CD4-positive, alpha-beta T cell treated with Interleukin-17A for 1 hour (primary cell): ENCODE data around the gene STX5.
"Not testable (repeated sequence)": the region's sequence is repeated elsewhere in the genome, so short reads cannot be mapped to it uniquely, and the experiment has no call there.

Experiments
- DNase-seq: peaks from one replicate; pipeline ENCODE4 v3.0.0-alpha.2; 2020

Gene STX5, protein sequence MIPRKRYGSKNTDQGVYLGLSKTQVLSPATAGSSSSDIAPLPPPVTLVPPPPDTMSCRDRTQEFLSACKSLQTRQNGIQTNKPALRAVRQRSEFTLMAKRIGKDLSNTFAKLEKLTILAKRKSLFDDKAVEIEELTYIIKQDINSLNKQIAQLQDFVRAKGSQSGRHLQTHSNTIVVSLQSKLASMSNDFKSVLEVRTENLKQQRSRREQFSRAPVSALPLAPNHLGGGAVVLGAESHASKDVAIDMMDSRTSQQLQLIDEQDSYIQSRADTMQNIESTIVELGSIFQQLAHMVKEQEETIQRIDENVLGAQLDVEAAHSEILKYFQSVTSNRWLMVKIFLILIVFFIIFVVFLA

DNA sequence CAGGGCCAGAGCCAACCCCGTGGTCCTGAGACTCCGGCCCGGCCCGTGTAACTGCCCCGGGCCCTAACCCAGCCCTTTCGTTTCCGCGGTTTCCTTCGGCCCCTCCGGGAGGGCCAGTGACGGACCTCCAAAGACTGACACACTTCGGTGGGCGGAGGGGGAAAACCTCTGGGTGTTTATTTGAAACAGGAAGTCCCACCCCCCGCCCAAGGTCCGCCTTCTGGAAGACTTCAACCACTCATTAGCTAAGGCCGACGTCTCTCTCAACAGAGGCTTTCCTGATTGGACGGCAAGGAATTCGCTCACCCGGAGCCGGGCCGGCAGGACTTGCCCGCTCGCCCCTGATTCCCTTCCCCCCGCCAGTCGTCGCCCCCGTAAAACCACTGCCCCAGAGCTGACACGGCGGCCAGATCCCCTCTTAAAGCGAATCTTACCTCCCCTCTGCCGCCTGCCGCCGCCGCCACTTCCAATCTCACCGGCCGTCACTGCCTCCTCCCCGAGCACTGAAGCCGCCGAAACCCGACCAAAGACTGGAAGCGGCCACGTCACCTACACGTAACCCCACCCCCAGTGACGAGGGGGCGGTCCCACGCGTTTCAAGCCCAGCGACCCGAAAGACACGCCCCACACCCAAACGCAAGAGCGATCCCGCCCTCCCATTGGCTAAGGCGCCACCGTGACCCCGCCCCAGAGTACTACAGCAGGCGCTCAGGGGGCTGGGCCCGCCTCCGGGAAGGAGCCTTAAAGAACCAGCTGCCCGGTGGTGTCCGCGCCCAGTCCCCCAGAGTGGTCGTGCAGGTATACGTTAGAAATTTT lies at the start of gene STX5:
Gene STX5 (minus strand): TSS at position 532 of the 816 bp plus-strand sequence. CDS start 808 bp downstream, outside the sequence.
- DNase-seq, result peak; percentile 99

- peak; percentile 85 for DNase-seq
These were observed 49.1 kb upstream of the STX5 start, which contains the start of gene SLC3A2 for GRCh38 chr11:62880803-62881578. TSS of gene SLC3A2 (plus strand) at chr11:62880896. CDS start at chr11:62881024, 128 bp downstream.

DNA sequence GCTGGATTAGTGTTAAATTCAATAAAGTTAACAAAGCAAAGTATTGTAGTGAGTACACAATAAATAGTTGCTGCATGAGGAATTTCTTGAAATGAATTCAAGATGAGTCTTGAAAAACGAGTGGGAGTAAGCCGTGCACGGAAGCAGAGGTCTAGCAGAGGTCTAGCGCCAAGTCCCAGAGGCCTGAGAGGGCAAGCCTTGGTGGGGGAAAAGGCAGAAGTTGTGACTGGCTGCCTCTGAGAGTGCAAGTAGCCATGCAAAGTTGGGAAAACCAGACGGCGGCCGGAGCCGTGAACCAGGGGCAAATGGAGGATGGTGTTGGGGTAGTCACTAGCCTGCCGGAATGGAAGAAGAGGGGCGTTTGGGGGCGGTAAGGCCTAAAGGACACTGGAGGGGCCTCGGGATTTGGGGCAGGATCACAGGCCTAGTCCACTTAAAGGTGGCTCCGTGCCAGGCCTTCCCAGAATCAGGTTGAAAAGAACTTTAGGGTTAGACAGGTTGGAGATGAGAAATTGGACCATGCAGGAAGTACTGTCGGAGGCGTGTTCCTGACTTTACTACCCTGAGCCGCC lies 48.5 kb upstream of the STX5 start:
- no peak for DNase-seq

DNA sequence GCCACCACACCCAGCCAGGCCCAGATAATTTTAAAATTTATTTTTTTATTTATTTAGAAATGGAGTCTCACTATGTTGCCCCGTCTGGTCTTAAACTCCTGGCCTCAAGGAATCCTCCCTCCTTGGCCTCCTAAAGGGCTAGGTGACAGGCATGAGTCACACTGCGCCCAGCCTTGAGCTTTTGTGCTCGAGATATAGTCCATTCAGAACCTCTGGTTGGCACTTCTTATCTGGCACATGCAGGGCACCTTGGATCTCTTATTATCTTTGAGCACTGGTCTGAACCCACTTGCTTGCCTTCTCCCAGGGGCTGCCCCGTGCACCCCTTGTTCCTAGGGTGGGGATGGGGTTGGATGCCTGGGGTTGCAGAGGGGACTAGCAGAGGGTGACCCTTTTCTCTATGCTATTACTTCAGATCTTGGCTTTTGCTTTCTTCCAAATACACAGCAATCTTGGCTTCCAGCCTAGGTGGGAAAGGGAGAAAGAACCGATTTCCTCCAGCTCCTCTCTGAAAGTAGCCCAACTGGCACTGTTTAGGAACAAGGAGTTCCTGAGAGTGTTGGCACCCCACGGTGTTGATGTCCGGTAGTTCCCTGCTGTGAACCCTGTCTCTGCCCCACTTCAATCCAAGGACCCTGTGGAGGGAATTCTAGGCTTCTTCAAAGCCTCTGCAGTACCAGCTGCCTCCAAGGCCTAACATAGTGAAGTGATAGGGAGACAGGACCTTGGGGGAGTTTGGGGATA lies 47.6 kb upstream of the STX5 start:
- DNase-seq, result no peak

DNA sequence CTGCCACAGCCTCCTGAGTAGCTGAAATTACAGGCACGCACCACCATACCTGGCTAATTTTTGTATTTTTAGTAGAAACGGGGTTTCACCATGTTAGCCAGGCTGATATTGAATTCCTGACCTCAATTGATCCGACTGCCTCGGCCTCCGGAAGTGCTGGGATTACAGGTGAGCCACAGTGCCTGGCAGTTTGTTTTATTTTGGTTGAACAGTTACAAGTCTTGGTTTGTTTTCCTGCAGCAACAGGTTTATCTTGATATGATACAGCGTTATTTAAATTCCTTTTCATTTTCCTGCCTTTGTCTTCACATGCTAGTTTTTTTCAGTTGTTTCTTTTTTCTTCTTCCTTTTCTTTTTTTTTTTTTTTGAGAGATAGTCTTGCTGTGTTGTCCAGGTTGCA lies 44.9 kb upstream of the STX5 start:
- no peak for DNase-seq

GRCh38 chr11:62875698-62876478 lies 44.0 kb upstream of the STX5 start:
- no peak for DNase-seq

GRCh38 chr11:62874851-62875250 lies 43.0 kb upstream of the STX5 start:
- DNase-seq, result no peak

DNA sequence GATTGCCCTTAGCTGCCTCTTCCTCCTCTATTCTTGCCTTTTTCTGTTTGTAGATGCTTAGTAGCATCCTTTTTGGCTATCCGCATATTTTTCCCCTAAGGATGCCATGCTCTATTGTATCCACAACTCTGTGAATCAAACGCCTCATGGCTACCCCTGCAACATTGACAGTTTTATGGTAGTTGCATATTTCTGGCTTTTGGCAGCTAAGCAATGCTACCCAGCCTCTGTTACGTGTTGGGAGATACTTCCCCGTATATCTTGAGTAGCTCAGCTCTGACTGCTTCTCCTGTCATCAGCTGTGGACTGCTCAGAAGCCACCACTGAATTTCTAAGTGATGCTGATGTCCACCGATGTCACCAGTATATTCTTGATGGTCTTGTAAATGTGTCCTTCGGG lies 33.8 kb upstream of the STX5 start:
- DNase-seq, result no peak

DNA sequence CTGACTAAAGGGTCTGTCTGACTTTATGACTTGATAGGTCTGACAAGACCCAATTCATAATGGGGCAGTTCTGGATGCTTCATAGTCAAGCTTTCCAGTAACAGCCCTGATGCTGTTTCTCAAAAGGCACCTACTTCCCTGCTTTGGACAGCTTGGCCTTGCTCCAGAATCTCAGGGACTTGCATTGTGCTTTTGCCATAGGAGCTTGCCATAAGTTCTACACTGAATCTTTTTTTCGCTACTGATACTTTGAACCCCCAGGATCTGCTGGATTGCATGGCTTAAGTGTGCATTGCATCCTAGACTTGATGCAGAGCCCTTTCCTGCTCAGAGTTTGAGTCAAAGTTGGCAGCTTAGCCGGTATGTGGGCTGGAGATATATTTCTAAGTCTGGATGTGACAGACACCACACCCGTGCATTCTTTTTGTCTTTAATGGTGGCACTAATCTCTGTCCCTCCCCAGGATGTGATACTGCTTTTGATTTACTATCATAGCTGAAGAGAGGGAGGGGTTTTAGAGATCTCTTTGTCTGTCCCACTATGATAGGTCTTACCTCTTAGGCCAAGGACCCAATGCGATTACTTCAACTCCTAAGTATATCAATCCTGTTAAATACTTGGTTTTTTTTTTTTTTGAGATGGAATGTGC lies 32.0 kb upstream of the STX5 start:
- no peak for DNase-seq

- not testable (repeated sequence) for DNase-seq
These were observed 29.8 kb upstream of the STX5 start for GRCh38 chr11:62861564-62862192.

DNA sequence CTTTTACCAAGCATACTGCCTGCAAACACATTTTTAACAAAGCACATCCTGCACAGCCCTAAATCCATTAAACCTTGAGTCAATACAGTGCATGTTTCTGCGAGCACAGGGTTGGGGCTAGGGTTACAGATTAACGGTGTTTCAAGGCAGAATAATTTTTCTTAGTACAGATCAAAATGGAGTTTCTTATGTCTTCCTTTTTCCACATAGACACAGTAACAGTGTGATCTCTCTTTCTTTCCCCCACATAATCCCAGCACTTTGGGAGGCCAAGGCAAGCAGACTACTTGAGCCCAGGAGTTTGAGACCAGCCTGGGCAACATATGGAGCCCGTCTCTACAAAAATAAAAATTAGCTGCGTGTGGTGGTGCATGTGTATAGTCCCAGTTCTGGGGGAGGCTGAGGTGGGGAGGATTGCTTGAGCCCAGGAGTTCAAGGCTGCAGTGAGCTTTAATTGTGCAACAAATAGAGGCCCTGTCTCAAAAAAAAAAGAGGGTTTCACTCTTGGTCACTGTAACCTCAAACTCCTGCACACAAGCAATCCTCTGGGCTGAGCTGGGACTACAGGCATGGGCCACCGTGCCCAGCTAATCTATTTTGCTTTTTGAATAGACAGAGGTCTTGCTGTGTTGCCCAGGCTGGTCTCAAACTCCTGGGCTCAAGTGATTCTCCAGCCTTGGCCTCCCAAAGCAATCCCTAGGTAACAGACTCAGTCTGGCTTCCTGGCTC lies 29.1 kb upstream of the STX5 start:
- no peak for DNase-seq

- DNase-seq, result not testable (repeated sequence)
These were observed 27.4 kb upstream of the STX5 start for GRCh38 chr11:62859281-62859703.

- no peak for DNase-seq
These were observed 26.4 kb upstream of the STX5 start for GRCh38 chr11:62858201-62858600.

DNA sequence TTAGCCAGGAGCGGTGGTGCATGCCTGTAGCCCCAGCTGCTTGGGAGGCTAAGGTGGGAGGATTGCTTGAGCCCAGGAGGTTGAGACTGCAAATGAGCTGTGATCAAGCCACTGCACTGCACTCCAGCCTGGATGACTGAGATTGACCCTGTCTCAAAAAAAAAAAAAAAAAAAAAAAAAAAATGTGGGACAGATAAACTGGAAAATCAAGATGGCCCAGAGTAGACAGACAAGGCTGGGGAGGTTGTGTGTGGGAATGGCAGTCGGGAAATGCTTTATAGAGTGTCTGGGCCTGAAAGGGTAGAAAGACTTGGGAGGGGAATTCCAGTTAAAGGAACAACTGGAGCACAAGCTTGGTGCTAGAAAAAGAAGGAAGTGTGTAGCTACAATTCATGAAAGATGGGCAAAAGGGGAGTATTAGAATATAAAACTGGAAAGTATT lies 25.7 kb upstream of the STX5 start:
- no peak for DNase-seq

DNA sequence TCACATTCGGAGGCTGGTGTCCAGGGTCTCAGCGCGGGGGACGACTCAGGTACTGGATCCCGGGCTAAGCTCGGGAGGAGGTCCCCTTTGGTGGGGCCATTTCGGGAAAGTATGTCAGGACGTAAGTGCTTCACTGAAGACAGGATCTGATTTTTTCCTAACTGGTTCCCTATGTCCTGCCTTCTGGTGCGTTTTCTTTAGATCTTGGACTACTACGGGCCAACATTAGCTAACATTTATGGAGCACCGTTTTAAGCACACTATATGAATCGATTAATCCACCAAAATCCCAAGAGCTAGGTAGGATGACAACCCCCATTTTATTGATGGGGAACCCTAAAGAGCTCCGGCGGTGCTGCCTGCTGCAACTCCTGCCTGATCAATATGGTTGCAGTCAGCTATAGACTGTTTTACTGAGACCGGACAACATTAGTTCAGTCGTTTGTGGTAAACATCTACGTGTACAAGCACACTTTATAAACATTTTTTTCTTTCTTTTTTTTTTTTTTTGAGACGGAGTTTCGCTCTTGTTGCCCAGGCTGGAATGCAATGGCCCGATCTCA lies 24.6 kb upstream of the STX5 start:
- peak; percentile 24 for DNase-seq

GRCh38 chr11:62855571-62856332 lies 23.9 kb upstream of the STX5 start:
- DNase-seq, result peak; percentile 99

DNA sequence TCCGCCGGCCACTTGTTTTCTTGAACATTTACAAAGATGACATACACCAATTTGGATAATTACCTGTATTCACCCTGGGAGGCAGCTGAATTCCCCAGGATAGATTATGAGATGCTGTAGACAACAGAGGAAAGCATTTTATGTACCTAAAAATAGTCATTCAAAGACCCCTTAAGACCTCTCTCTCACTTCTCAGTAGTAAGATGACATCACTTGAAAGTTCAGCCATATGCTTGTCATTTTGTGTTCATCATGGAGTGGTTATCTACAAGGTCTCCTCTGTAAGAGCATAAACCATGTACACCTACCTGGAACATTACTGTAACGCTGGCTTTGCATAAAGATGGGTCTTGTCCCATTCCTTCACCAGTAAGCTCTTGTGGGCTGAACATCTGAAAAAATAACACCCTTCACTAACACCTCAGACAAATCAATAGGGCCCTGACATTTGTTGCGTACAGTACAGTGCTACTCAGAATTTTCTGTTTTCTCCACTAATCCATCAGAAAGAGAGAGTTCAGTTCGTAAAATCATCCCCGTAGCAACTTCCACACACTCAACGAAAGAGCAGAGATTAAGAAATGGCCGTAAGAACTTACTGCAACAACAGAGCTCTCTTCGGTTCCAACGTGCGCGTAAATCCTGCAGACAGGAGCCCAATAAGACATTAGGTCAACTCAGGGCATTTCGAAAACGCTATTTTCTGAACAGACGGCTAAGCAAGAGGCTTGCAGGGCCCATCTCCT lies 23.1 kb upstream of the STX5 start:
- peak; percentile 33 for DNase-seq
